GM23338 (cell line): Measurements from ENCODE around the gene EML4. TPM values are rescaled to one million over a fixed set of nuclear protein-coding genes. Genes with fewer than 3 reads are reported as not detected.

ENCODE experiments used
- ATAC-seq: fragments of 200-7000 bp; cut with Tn5 transposase; 3 replicates; pipeline ENCODE4 v1.9.1; 2020
- DNase-seq: peaks from one replicate; pipeline ENCODE4 v3.0.0-alpha.2; 2015; ENCODE audit warnings: low spot score
- H2AFZ ChIP-seq: fragments of 200-600 bp; sonication (generic); 2 replicates; pipeline ENCODE4 v1.8.0; 2016; ENCODE audit warnings: antibody characterized with exemption, mild to moderate bottlenecking, moderate library complexity
- H3F3A ChIP-seq: fragments of 200-600 bp; sonication (generic); replicated peaks from 2 replicates; pipeline ENCODE4 v1.8.0; 2017; ENCODE audit warnings: antibody characterized with exemption, mixed run types, low read depth
- H3K27ac ChIP-seq: fragments of 200-600 bp; sonication (generic); 2 replicates; pipeline ENCODE4 v1.6.1; 2016; ENCODE audit warnings: low read depth
- H3K27me3 ChIP-seq: fragments of 200-600 bp; sonication (generic); 2 replicates; pipeline ENCODE4 v1.8.0; 2016; ENCODE audit warnings: mild to moderate bottlenecking, mixed run types, moderate library complexity; ENCODE audit not compliant: insufficient read depth
- H3K36me3 ChIP-seq: fragments of 200-600 bp; sonication (generic); 2 replicates; pipeline ENCODE4 v1.8.0; 2016; ENCODE audit warnings: mild to moderate bottlenecking; ENCODE audit not compliant: insufficient read depth
- H3K4me1 ChIP-seq: fragments of 200-600 bp; sonication (generic); 2 replicates; pipeline ENCODE4 v1.8.0; 2016; ENCODE audit warnings: mild to moderate bottlenecking, moderate library complexity; ENCODE audit not compliant: insufficient read depth
- H3K4me2 ChIP-seq: fragments of 200-600 bp; sonication (generic); 2 replicates; pipeline ENCODE4 v1.7.1; 2017; ENCODE audit warnings: mixed run types
- H3K4me3 ChIP-seq: fragments of 200-600 bp; sonication (generic); 2 replicates; pipeline ENCODE4 v1.6.1; 2016; ENCODE audit warnings: mixed run types
- H3K79me2 ChIP-seq: fragments of 200-600 bp; sonication (generic); replicated peaks from 2 replicates; pipeline ENCODE4 v1.8.0; 2017; ENCODE audit warnings: mild to moderate bottlenecking; ENCODE audit not compliant: insufficient read depth
- H3K9me2 ChIP-seq: fragments of 200-600 bp; sonication (generic); 2 replicates; pipeline ENCODE4 v1.8.0; 2017; ENCODE audit not compliant: insufficient read depth
- H4K20me1 ChIP-seq: fragments of 200-600 bp; sonication (generic); replicated peaks from 2 replicates; pipeline ENCODE4 v1.8.0; 2017; ENCODE audit warnings: mild to moderate bottlenecking; ENCODE audit not compliant: insufficient read depth
- H3K27ac Mint-ChIP-seq: 2 replicates; pipeline ENCODE4 v1.8.0; 2020; ENCODE audit warnings: inconsistent platforms, mild to moderate bottlenecking, moderate library complexity, mixed read lengths
- H3K27me3 Mint-ChIP-seq: 3 replicates; pipeline ENCODE4 v1.8.0; 2022; ENCODE audit warnings: low read depth, mild to moderate bottlenecking, moderate library complexity, mixed read lengths, inconsistent platforms; ENCODE audit not compliant: insufficient read depth, poor library complexity
- H3K36me3 Mint-ChIP-seq: 3 replicates; pipeline ENCODE4 v1.8.0; 2021; ENCODE audit warnings: low read depth, mild to moderate bottlenecking, inconsistent platforms, moderate library complexity, mixed read lengths
- H3K4me1 Mint-ChIP-seq: 3 replicates; pipeline ENCODE4 v1.8.0; 2020; ENCODE audit warnings: mild to moderate bottlenecking, inconsistent platforms, mixed read lengths
- H3K4me3 Mint-ChIP-seq: 3 replicates; pipeline ENCODE4 v1.8.0; 2021; ENCODE audit warnings: moderate library complexity, mild to moderate bottlenecking, inconsistent platforms, mixed read lengths
- H3K9me3 Mint-ChIP-seq: 3 replicates; pipeline ENCODE4 v1.8.0; 2020; ENCODE audit warnings: moderate library complexity, mild to moderate bottlenecking, inconsistent platforms, mixed read lengths
- CREB1 ChIP-seq: fragments of 250-450 bp; sonication (Bioruptor Pico); IDR thresholded peaks from 2 replicates; pipeline ENCODE4 v1.5.0; 2020; ENCODE audit warnings: low read depth, mild to moderate bottlenecking, moderate library complexity
- CTCF ChIP-seq, 2 experiments: fragments of 200-600 bp in 1 of 2; sonication (generic) in 1 of 2; conservative IDR thresholded peaks; 2 replicates each; pipeline versions ENCODE4 v1.5.1 to v1.6.1; 2016 to 2017; ENCODE audit warnings: antibody characterized with exemption in 2 of 2, low read depth in 2 of 2, mild to moderate bottlenecking in 2 of 2, moderate library complexity in 1 of 2
- ETS1 ChIP-seq: IDR thresholded peaks from 2 replicates; pipeline ENCODE4 v1.6.1; 2016; ENCODE audit warnings: antibody characterized with exemption
- EZH2 ChIP-seq: fragments of 200-600 bp; sonication (generic); IDR thresholded peaks from one replicate; pipeline ENCODE4 v1.8.0; 2017; ENCODE audit warnings: antibody characterized with exemption, mild to moderate bottlenecking, low read depth; ENCODE audit not compliant: unreplicated experiment
- EZH2phosphoT487 ChIP-seq: fragments of 200-600 bp; sonication (generic); IDR thresholded peaks from one replicate; pipeline ENCODE4 v1.8.1; 2018; ENCODE audit warnings: antibody characterized with exemption; ENCODE audit not compliant: unreplicated experiment
- JUNB ChIP-seq: IDR thresholded peaks from one replicate; pipeline ENCODE4 v1.6.1; 2016; ENCODE audit warnings: antibody characterized with exemption; ENCODE audit not compliant: unreplicated experiment
- NANOG ChIP-seq: IDR thresholded peaks from 2 replicates; pipeline ENCODE4 v1.6.1; 2016; ENCODE audit warnings: antibody characterized with exemption, borderline replicate concordance
- POLR2AphosphoS5 ChIP-seq: IDR thresholded peaks from 2 replicates; pipeline ENCODE4 v1.6.1; 2016; ENCODE audit warnings: antibody characterized with exemption, low read depth
- REST ChIP-seq: IDR thresholded peaks from one replicate; pipeline ENCODE4 v1.6.1; 2018; ENCODE audit warnings: antibody characterized with exemption; ENCODE audit not compliant: unreplicated experiment
- STAT1 ChIP-seq: IDR thresholded peaks from one replicate; pipeline ENCODE4 v1.6.1; 2016; ENCODE audit warnings: antibody characterized with exemption; ENCODE audit not compliant: unreplicated experiment
- ZNF114 ChIP-seq: fragments of 250-450 bp; sonication (Bioruptor Pico); IDR thresholded peaks from 2 replicates; pipeline ENCODE4 v1.5.0; 2020; ENCODE audit warnings: mild to moderate bottlenecking, moderate library complexity
- ZNF331 ChIP-seq: fragments of 250-450 bp; sonication (Bioruptor Pico); IDR thresholded peaks from 2 replicates; pipeline ENCODE4 v1.5.0; 2020; ENCODE audit warnings: low read depth, mild to moderate bottlenecking, moderate library complexity
- ZNF462 ChIP-seq: fragments of 250-450 bp; sonication (Bioruptor Pico); IDR thresholded peaks from 2 replicates; pipeline ENCODE4 v1.5.0; 2020; ENCODE audit warnings: mild to moderate bottlenecking, moderate library complexity
- polyA plus RNA-seq: library from polyadenylated mRNA; unstranded; fragments of >200 nt; fragmentation: Nextera tagmentation; extraction: Ambion mirVana; gene quantifications from 2 replicates; pipeline ENCODE4 v1.2.1, GENCODE V29; 2016
- total RNA-seq: library from RNA; depleted of rRNA; stranded (reverse); fragments of >200 nt; shearing (Covaris generic); gene quantifications from 2 replicates; pipeline ENCODE4 v1.2.3, GENCODE V29; 2014

EML4 gene
- total and polyA plus RNA-seq, 2 experiments from 2014 or later = 65.3 to 115 TPM

GRCh38 chr2:42367835-42368234 lies 198.7 kb downstream of the EML4 start:
- H3K4me3 ChIP-seq = no peak overlapping the region
- Mint-ChIP-seq H3K36me3 (no peaks in the 10 kb centered on the region), H3K4me3 (no peak overlapping the region), H3K27me3 (peaks cover 7% of the 10 kb centered on the region), H3K4me1 (peaks cover 4% of the 10 kb centered on the region; the same call in 2 of the 3 replicates), H3K27ac (no peak overlapping the region), H3K9me3 (no peaks in the 10 kb centered on the region)
- H3K4me2 ChIP-seq = no peak overlapping the region
- H3K27ac ChIP-seq = 0 out of 2 replicates have a peak overlapping the region, but pooled peaks have one; percentile 19
- DNase-seq (no peak), ATAC-seq (no peak)
- no peaks in the 10 kb centered on the region for H3K27me3 ChIP-seq
- peaks cover 4% of the 10 kb centered on the region; the same call in 1 of the 2 replicates for H3K4me1 ChIP-seq
- no peaks in the 10 kb centered on the region for H3K9me2 ChIP-seq
- no peaks in the 10 kb centered on the region for H3F3A ChIP-seq
- no peak for TF ChIP-seq CTCF (conservative IDR thresholded peaks at IDR 0.05; ENCODE audit: low read depth in 2 of 2)
- TF ChIP-seq ZNF331 (CRISPR knock-in tag) = no peak
- TF ChIP-seq JUNB = no peak
- TF ChIP-seq EZH2phosphoT487 = no peak
- no peak for TF ChIP-seq REST
- no peak for TF ChIP-seq ETS1
- no peak for TF ChIP-seq NANOG
- no peak for TF ChIP-seq EZH2
- no peak for TF ChIP-seq ZNF462 (CRISPR knock-in tag)
- TF ChIP-seq ZNF114 (CRISPR knock-in tag) = no peak
- no peak for TF ChIP-seq STAT1
- TF ChIP-seq POLR2AphosphoS5 = no peak
- TF ChIP-seq CREB1 (CRISPR knock-in tag) = no peak
- H3K79me2 ChIP-seq = no peaks in the 10 kb centered on the region
- no peaks in the 10 kb centered on the region for H3K36me3 ChIP-seq
- H4K20me1 ChIP-seq = no peaks in the 10 kb centered on the region
- H2AFZ ChIP-seq = no peak overlapping the region
